Measurements from ENCODE around the gene NDUFS7. TPM values are rescaled to one million over a fixed set of nuclear protein-coding genes. Genes with fewer than 3 reads are reported as not detected.

The NDUFS7 gene
- 100 to 1,000 TPM; 259 to 497 (median 377) TPM for total RNA-seq

GRCh38 chr19:1383312-1384084 lies at the start of gene NDUFS7:
Gene NDUFS7, plus strand, starts transcription at chr19:1383907. Its CDS starts 20 bp downstream, at chr19:1383927.
- peak; percentile 88 to 92 for ATAC-seq
- Histone ChIP-seq H3K9me3 (no peaks in the 10 kb centered on the region), H3K4me1 (peaks cover 45 to 50% of the 10 kb centered on the region in 2 donors), H3K27ac (peak within 1 kb of the TSS; percentile 93 to 96 (median 94)), H3K27me3 (no peaks in the 10 kb centered on the region), H3K36me3 (peaks cover 0 to under 1% of the 10 kb centered on the region in 2 donors), H3K4me3 (peak within 1 kb of the TSS; percentile 83 to 91 (median 85))
- DNase-seq, result peak; percentile 80 to 86
- intact Hi-C loops (cut with DNase I; ENCODE audit: low total_unique reads), result loop anchor here (1.0 to 10.0 kb wide), 4 partner anchors 17 to 481 kb away; partner anchors contain the start of genes DAZAP1, GAMT and KLF16
- TF ChIP-seq, protein P1, sequence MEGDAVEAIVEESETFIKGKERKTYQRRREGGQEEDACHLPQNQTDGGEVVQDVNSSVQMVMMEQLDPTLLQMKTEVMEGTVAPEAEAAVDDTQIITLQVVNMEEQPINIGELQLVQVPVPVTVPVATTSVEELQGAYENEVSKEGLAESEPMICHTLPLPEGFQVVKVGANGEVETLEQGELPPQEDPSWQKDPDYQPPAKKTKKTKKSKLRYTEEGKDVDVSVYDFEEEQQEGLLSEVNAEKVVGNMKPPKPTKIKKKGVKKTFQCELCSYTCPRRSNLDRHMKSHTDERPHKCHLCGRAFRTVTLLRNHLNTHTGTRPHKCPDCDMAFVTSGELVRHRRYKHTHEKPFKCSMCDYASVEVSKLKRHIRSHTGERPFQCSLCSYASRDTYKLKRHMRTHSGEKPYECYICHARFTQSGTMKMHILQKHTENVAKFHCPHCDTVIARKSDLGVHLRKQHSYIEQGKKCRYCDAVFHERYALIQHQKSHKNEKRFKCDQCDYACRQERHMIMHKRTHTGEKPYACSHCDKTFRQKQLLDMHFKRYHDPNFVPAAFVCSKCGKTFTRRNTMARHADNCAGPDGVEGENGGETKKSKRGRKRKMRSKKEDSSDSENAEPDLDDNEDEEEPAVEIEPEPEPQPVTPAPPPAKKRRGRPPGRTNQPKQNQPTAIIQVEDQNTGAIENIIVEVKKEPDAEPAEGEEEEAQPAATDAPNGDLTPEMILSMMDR (IDR thresholded peaks at IDR 0.05 in 4 of 5, conservative IDR thresholded peaks at IDR 0.05 in 1 of 5), result peak; percentile 36 to 66 (median 43)
- TF ChIP-seq POLR2A (IDR thresholded peaks at IDR 0.05), result peak; percentile 85 to 89
- in situ Hi-C loops (cut with MboI; ENCODE audit: low sequenced_read_pairs in 4 of 4), result no loop called here

DNA sequence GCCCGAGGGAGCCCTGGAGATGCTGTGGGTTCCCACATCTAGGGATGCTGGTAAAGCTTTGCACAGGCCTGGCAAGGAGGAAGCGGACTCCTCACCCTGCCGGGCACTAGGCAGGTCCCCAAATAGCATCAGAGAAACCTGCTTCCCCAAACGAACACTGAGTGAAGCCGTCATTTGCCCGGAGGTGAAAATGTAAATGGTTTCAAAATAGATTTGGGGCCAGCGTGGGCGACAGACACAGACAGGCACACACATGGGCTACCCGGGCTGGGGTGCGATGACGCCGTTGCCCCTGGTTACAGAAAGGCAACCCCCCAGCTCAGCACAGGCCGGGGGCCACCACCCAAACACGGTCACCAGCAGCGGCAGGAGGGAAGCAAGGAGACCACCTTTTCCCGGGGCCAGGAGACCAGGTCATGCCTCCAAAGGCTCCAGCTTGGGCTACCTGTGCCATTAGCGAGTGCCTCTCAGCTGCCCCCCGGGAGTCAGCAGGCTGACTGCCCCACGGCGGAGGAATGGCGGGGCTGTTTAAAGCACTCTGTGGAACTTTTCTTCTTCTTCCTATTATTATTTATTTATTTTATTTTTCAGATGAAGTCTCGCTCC lies 47.5 kb upstream of the NDUFS7 start:
- Histone ChIP-seq H3K9me3 (no peaks in the 10 kb centered on the region), H3K4me1 (no peaks in the 10 kb centered on the region), H3K36me3 (no peaks in the 10 kb centered on the region), H3K4me3 (no peak overlapping the region), H3K27ac (no peak overlapping the region), H3K27me3 (peaks cover 4 to 15% (median 8%) of the 10 kb centered on the region in 3 donors)
- no peak for ATAC-seq
- TF ChIP-seq POLR2A (IDR thresholded peaks at IDR 0.05), result no peak
- TF ChIP-seq, protein P1 (IDR thresholded peaks at IDR 0.05 in 4 of 5, conservative IDR thresholded peaks at IDR 0.05 in 1 of 5), result no peak
- in situ Hi-C loops (cut with MboI; ENCODE audit: low sequenced_read_pairs in 4 of 4) (no loop called here), intact Hi-C loops (cut with DNase I; ENCODE audit: low total_unique reads) (no loop called here)
- DNase-seq, result no peak

GRCh38 chr19:1340681-1341469 lies 42.8 kb upstream of the NDUFS7 start:
- in situ Hi-C loops (cut with MboI; ENCODE audit: low sequenced_read_pairs in 4 of 4), result no loop called here
- Histone ChIP-seq H3K4me1 (no peaks in the 10 kb centered on the region), H3K9me3 (no peaks in the 10 kb centered on the region), H3K36me3 (no peaks in the 10 kb centered on the region), H3K27me3 (peaks cover 0 to 10% (median 0%) of the 10 kb centered on the region in 3 donors), H3K4me3 (no peak overlapping the region), H3K27ac (no peak overlapping the region)
- no peak for TF ChIP-seq POLR2A (IDR thresholded peaks at IDR 0.05)
- TF ChIP-seq, protein P1 (IDR thresholded peaks at IDR 0.05 in 4 of 5, conservative IDR thresholded peaks at IDR 0.05 in 1 of 5), result no peak
- DNase-seq (no peak), ATAC-seq (no peak)
- intact Hi-C loops (cut with DNase I; ENCODE audit: low total_unique reads), result no loop called here

DNA sequence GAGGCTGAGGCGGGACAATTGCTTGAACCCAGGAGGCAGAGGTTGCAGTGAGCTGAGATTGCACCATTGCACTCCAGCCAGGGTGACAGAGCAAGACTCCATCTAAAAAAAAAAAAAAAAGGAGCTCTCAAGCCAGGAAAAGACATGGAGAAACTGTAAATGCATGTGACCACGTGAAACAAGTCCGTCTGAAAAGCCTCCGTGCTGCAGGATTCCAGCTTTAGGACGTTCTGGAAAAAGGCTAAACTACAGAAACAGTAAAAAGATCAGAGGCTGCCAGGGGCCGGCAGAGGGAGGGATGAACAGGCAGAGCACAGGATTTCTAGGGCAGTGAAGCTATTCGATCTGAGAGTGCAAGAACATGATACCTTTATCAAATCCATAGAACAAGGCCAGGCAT lies 40.7 kb upstream of the NDUFS7 start:
- Histone ChIP-seq H3K27me3 (peaks cover 0 to 10% (median 0%) of the 10 kb centered on the region in 3 donors), H3K4me1 (no peaks in the 10 kb centered on the region), H3K27ac (no peak overlapping the region), H3K36me3 (no peaks in the 10 kb centered on the region), H3K4me3 (no peak overlapping the region), H3K9me3 (no peaks in the 10 kb centered on the region)
- intact Hi-C loops (cut with DNase I; ENCODE audit: low total_unique reads), result no loop called here
- DNase-seq (no peak), ATAC-seq (no peak)
- in situ Hi-C loops (cut with MboI; ENCODE audit: low sequenced_read_pairs in 4 of 4), result no loop called here
- TF ChIP-seq, protein P1 (IDR thresholded peaks at IDR 0.05 in 4 of 5, conservative IDR thresholded peaks at IDR 0.05 in 1 of 5), result no peak
- no peak for TF ChIP-seq POLR2A (IDR thresholded peaks at IDR 0.05)
